HCT116 (cell line): ENCODE measurements around the gene SLC9A7. TPM values are rescaled to one million over a fixed set of nuclear protein-coding genes. Genes with fewer than 3 reads are reported as not detected.

ENCODE experiments used
- ATAC-seq: fragments of 200-7000 bp; cut with Tn5 transposase; 2 replicates; pipeline ENCODE4 v1.9.1; 2020; ENCODE audit warnings: mild to moderate bottlenecking, moderate library complexity
- BruUV-seq: library from RNA; stranded (reverse); fragments of 400-500 nt; replicated peaks from 2 replicates; lab custom pipeline; 2021; lab: Mats Ljungman, UMichigan
- CTCF ChIA-PET: fragments of 300-600 bp; sonication (Branson Sonifier 250); formaldehyde crosslinking; loops from one replicate; lab custom pipeline; 2021; ENCODE audit warnings: antibody characterized with exemption; lab: Charles Lee
- POLR2A ChIA-PET: fragments of 300-600, 350-600 bp; sonication (Branson Sonifier 250); formaldehyde crosslinking; loops from one replicate; lab custom pipeline; 2021; ENCODE audit warnings: antibody characterized with exemption; lab: Charles Lee
- RAD21 ChIA-PET, 2 experiments: fragments of 300-600 bp; sonication (Branson Sonifier 250); formaldehyde crosslinking; loops; one replicate each; lab custom pipeline; 2023; ENCODE audit warnings: low total read pairs in 2 of 2; ENCODE audit not compliant: uncharacterized antibody in 2 of 2, unreplicated experiment in 2 of 2, low non-redundant PET in 1 of 2; lab: Charles Lee
- DNase-seq: peaks from one replicate; pipeline ENCODE4 v3.0.0-alpha.2; 2010; ENCODE audit warnings: low read depth, low spot score
- H2AFZ ChIP-seq: fragments of 200-600 bp; shearing (Covaris generic), sonication (generic); 2 replicates; pipeline ENCODE4 v1.6.1; 2017; ENCODE audit warnings: low read depth, mixed run types, mixed read lengths, antibody characterized with exemption, low read length; ENCODE audit not compliant: poor library complexity, severe bottlenecking
- H3K27ac ChIP-seq: 2 replicates; pipeline ENCODE4 v1.5.1; 2012; ENCODE audit warnings: low read depth, low read length
- H3K27me3 ChIP-seq: fragments of 200-600 bp; sonication (generic); 2 replicates; pipeline ENCODE4 v1.6.1; 2016; ENCODE audit warnings: mixed run types, low read length, mixed read lengths; ENCODE audit not compliant: insufficient read depth
- H3K36me3 ChIP-seq, 2 experiments: fragments of 200-500 bp in 1 of 2; fragments of 200-600 bp in 1 of 2; sonication (Bioruptor generic) in 1 of 2; sonication (generic) in 1 of 2; 2 replicates each; pipeline versions ENCODE4 v1.5.1 to v1.6.1; 2014 to 2016; ENCODE audit warnings: low read length in 2 of 2, inconsistent platforms in 1 of 2, mixed read lengths in 1 of 2, mixed run types in 1 of 2; ENCODE audit not compliant: insufficient read depth in 2 of 2, control insufficient read depth in 1 of 2
- H3K4me1 ChIP-seq, 2 experiments: fragments of 200-600 bp in 1 of 2; sonication (generic) in 1 of 2; 2 replicates each; pipeline versions ENCODE4 v1.5.1 to v1.6.1; 2012 to 2017; ENCODE audit warnings: low read length in 2 of 2, inconsistent platforms in 1 of 2, mild to moderate bottlenecking in 1 of 2, mixed read lengths in 1 of 2, mixed run types in 1 of 2, moderate library complexity in 1 of 2; ENCODE audit not compliant: insufficient read depth in 2 of 2, control insufficient read depth in 1 of 2
- H3K4me2 ChIP-seq: fragments of 200-600 bp; sonication (generic); 2 replicates; pipeline ENCODE4 v1.6.1; 2017; ENCODE audit warnings: mixed run types, low read length, mixed read lengths
- H3K4me3 ChIP-seq, 2 experiments: fragments of 200-600 bp in 1 of 2; sonication (generic) in 1 of 2; replicated peaks in 1 of 2; 2 replicates each; pipeline ENCODE4 v1.5.1; 2011 to 2016; ENCODE audit warnings: low read length in 2 of 2, control low read depth in 1 of 2, low read depth in 1 of 2, mild to moderate bottlenecking in 1 of 2, mixed read lengths in 1 of 2, mixed run types in 1 of 2
- H3K79me2 ChIP-seq: fragments of 200-600 bp; sonication (generic); 2 replicates; pipeline ENCODE4 v1.6.1; 2017; ENCODE audit warnings: mild to moderate bottlenecking, mixed run types, low read length, moderate library complexity, mixed read lengths; ENCODE audit not compliant: insufficient read depth
- H3K9ac ChIP-seq: fragments of 200-600 bp; sonication (generic); 2 replicates; pipeline ENCODE4 v1.6.1; 2016; ENCODE audit warnings: low read length, mixed read lengths
- H3K9me2 ChIP-seq: fragments of 200-600 bp; sonication (generic), shearing (Covaris generic); 2 replicates; pipeline ENCODE4 v1.6.1; 2017; ENCODE audit warnings: mixed run types, mild to moderate bottlenecking, moderate library complexity; ENCODE audit not compliant: insufficient read depth
- H3K9me3 ChIP-seq, 2 experiments: fragments of 200-500 bp in 1 of 2; fragments of 200-600 bp in 1 of 2; sonication (Bioruptor generic) in 1 of 2; sonication (generic) in 1 of 2; 2 replicates each; pipeline ENCODE4 v1.6.1; 2014 to 2017; ENCODE audit warnings: low read length in 2 of 2, mixed read lengths in 2 of 2, inconsistent platforms in 1 of 2, low read depth in 1 of 2, mild to moderate bottlenecking in 1 of 2, mixed run types in 1 of 2, moderate library complexity in 1 of 2; ENCODE audit not compliant: control insufficient read depth in 1 of 2, insufficient read depth in 1 of 2
- H4K20me1 ChIP-seq: fragments of 200-600 bp; sonication (generic), shearing (Covaris generic); 2 replicates; pipeline ENCODE4 v1.6.1; 2017; ENCODE audit warnings: mixed run types, mild to moderate bottlenecking, moderate library complexity; ENCODE audit not compliant: insufficient read depth
- ATF3 ChIP-seq: IDR thresholded peaks from 2 replicates; pipeline ENCODE4 v1.6.1; 2012
- CBX3 ChIP-seq: IDR thresholded peaks from 2 replicates; pipeline ENCODE4 v1.6.1; 2012; ENCODE audit warnings: low read depth
- CEBPB ChIP-seq: IDR thresholded peaks from 2 replicates; pipeline ENCODE4 v1.6.1; 2012; ENCODE audit warnings: low read depth
- CTCF ChIP-seq, 3 experiments: fragments of 200-600 bp in 1 of 3; sonication (generic) in 1 of 3; IDR thresholded peaks in 2 of 3; conservative IDR thresholded peaks in 1 of 3; 2 replicates each; pipeline ENCODE4 v1.5.1; 2012 to 2017; ENCODE audit warnings: low read depth in 2 of 3, low read length in 2 of 3, antibody characterized with exemption in 1 of 3, borderline replicate concordance in 1 of 3, control low read depth in 1 of 3, mild to moderate bottlenecking in 1 of 3, mixed read lengths in 1 of 3, mixed run types in 1 of 3, moderate library complexity in 1 of 3; ENCODE audit not compliant: insufficient read depth in 1 of 3
- ELF1 ChIP-seq: IDR thresholded peaks from 2 replicates; pipeline ENCODE4 v1.6.1; 2012; ENCODE audit warnings: low read depth, borderline replicate concordance
- EZH2 ChIP-seq: fragments of 200-600 bp; sonication (generic); IDR thresholded peaks from 2 replicates; pipeline ENCODE4 v1.6.1; 2017; ENCODE audit warnings: antibody characterized with exemption, mixed run types
- EZH2phosphoT487 ChIP-seq: fragments of 200-600 bp; IDR thresholded peaks from 2 replicates; pipeline ENCODE4 v1.6.1; 2018; ENCODE audit warnings: antibody characterized with exemption, borderline replicate concordance
- FOSL1 ChIP-seq: IDR thresholded peaks from 2 replicates; pipeline ENCODE4 v1.6.1; 2012; ENCODE audit warnings: low read depth
- JUND ChIP-seq: IDR thresholded peaks from 2 replicates; pipeline ENCODE4 v1.6.1; 2012
- POLR2A ChIP-seq: IDR thresholded peaks from 2 replicates; pipeline ENCODE4 v1.7.0; 2011; ENCODE audit warnings: borderline replicate concordance; ENCODE audit not compliant: insufficient read depth, insufficient read length; ENCODE audit errors: extremely low read depth
- POLR2AphosphoS5 ChIP-seq: IDR thresholded peaks from 2 replicates; pipeline ENCODE4 v1.6.1; 2011; ENCODE audit warnings: mild to moderate bottlenecking, low read depth, low read length, moderate library complexity
- RAD21 ChIP-seq: IDR thresholded peaks from 2 replicates; pipeline ENCODE4 v1.6.1; 2012; ENCODE audit warnings: low read depth, mild to moderate bottlenecking
- REST ChIP-seq: IDR thresholded peaks from 2 replicates; pipeline ENCODE4 v1.6.1; 2012; ENCODE audit warnings: low read depth
- TCF7L2 ChIP-seq: IDR thresholded peaks from 2 replicates; pipeline ENCODE4 v1.7.0; 2011; ENCODE audit warnings: borderline replicate concordance, inconsistent platforms; ENCODE audit not compliant: insufficient read depth, insufficient read length; ENCODE audit errors: extremely low read depth
- YY1 ChIP-seq: IDR thresholded peaks from 2 replicates; pipeline ENCODE4 v1.6.1; 2011; ENCODE audit warnings: low read length, low read depth, moderate library complexity, mild to moderate bottlenecking; ENCODE audit not compliant: insufficient replicate concordance; ENCODE audit errors: extremely low read depth
- ZBTB33 ChIP-seq: IDR thresholded peaks from 2 replicates; pipeline ENCODE4 v1.6.1; 2011; ENCODE audit warnings: mild to moderate bottlenecking, low read length, moderate library complexity; ENCODE audit not compliant: insufficient replicate concordance; ENCODE audit errors: extremely low read depth
- ZFX ChIP-seq: fragments of 450-650 bp; IDR thresholded peaks from 2 replicates; pipeline ENCODE4 v1.6.1; 2017
- intact Hi-C: fragments of 100-400 bp; cut with micrococcal nuclease; formaldehyde crosslinking; loops from 2 replicates; pipeline ENCODE4 v1.10.0; 2022
- total RNA-seq: library from RNA; stranded (reverse); gene quantifications from one replicate; pipeline ENCODE4 v1.2.1, GENCODE V29; 2021; ENCODE audit not compliant: unreplicated experiment

The SLC9A7 gene
- total RNA-seq, 1 experiment from 2014 or later, result 18.6 TPM

- ChIA-PET RAD21 (no interaction called here), CTCF (no interaction called here), POLR2A (no interaction called here)
- Histone ChIP-seq H4K20me1 (no peaks in the 10 kb centered on the region), H3K36me3 (no peaks in the 10 kb centered on the region), H3K9me3 (no peaks in the 10 kb centered on the region), H3K4me3 (no peak overlapping the region), H3K79me2 (no peaks in the 10 kb centered on the region), H3K27ac (no peak overlapping the region), H3K4me2 (no peak overlapping the region), H3K9me2 (no peaks in the 10 kb centered on the region), H3K9ac (no peak overlapping the region), H3K27me3 (no peaks in the 10 kb centered on the region), H3K4me1 (0 out of 4 replicates have a peak, but pooled peaks cover 0 to 8% of the 10 kb centered on the region in 2 experiments), H2AFZ (no peak overlapping the region)
- no peak for TF ChIP-seq POLR2AphosphoS5
- TF ChIP-seq EZH2, result no peak
- no peak for TF ChIP-seq CTCF (IDR thresholded peaks at IDR 0.05 in 2 of 3, conservative IDR thresholded peaks at IDR 0.05 in 1 of 3; ENCODE audit: borderline replicate concordance in 1 of 3, insufficient read depth in 1 of 3, low read depth in 2 of 3, low read length in 2 of 3)
- TF ChIP-seq REST, result no peak
- TF ChIP-seq ATF3, result no peak
- no peak for TF ChIP-seq TCF7L2
- no peak for TF ChIP-seq YY1
- no peak for TF ChIP-seq ZBTB33
- TF ChIP-seq CEBPB, result no peak
- no peak for TF ChIP-seq JUND
- TF ChIP-seq FOSL1, result no peak
- TF ChIP-seq CBX3, result no peak
- TF ChIP-seq POLR2A, result no peak
- no peak for TF ChIP-seq ELF1
- no peak for TF ChIP-seq RAD21
- no peak for TF ChIP-seq ZFX
- TF ChIP-seq EZH2phosphoT487, result no peak
- ATAC-seq, result no peak
- DNase-seq, result no peak
- no TSS peak for BruUV-seq
- intact Hi-C loops, result no loop called here
Measured at GRCh38 chrX:46627711-46628419, 131.1 kb downstream of the SLC9A7 start.
